OCI-LY3 (cell line): ENCODE measurements around the gene UNC93B1.
"Not testable (repeated sequence)": the region's sequence is repeated elsewhere in the genome, so short reads cannot be mapped to it uniquely, and the experiment has no call there.

ENCODE experiments used
- H2AFZ ChIP-seq: fragments of 200-600, 300-600 bp; shearing (Covaris generic); 2 replicates; pipeline ENCODE4 v1.6.0; 2014; ENCODE audit warnings: antibody characterized with exemption, low read depth, low read length
- H3K27ac ChIP-seq: fragments of 200-600, 300-600 bp; sonication (generic); 2 replicates; pipeline ENCODE4 v1.5.1; 2014; ENCODE audit warnings: mild to moderate bottlenecking, low read length, moderate library complexity, mixed read lengths
- H3K27me3 ChIP-seq: fragments of 200-600, 300-600 bp; sonication (generic); 2 replicates; pipeline ENCODE4 v1.6.1; 2014; ENCODE audit warnings: low read depth, low read length, mixed read lengths
- H3K36me3 ChIP-seq: fragments of 200-600, 300-600 bp; sonication (generic); replicated peaks from 2 replicates; pipeline ENCODE3; 2014; ENCODE audit warnings: low read depth, low read length, mixed read lengths
- H3K4me1 ChIP-seq: fragments of 300-600, 200-600 bp; sonication (generic); 2 replicates; pipeline ENCODE4 v1.6.1; 2014; ENCODE audit warnings: low read length, mixed read lengths
- H3K4me2 ChIP-seq: fragments of 200-600, 300-600 bp; sonication (generic); 2 replicates; pipeline ENCODE4 v1.6.1; 2014; ENCODE audit warnings: low read length, mixed read lengths
- H3K4me3 ChIP-seq: fragments of 300-600, 200-600 bp; sonication (generic); 2 replicates; pipeline ENCODE4 v1.5.1; 2014; ENCODE audit warnings: antibody characterized with exemption, mild to moderate bottlenecking, low read length, moderate library complexity
- H3K79me2 ChIP-seq: fragments of 300-600, 200-600 bp; shearing (Covaris generic); 2 replicates; pipeline ENCODE4 v1.6.1; 2014; ENCODE audit warnings: mild to moderate bottlenecking, low read length, mixed read lengths
- H3K9ac ChIP-seq: fragments of 300-600, 200-600 bp; shearing (Covaris generic); 2 replicates; pipeline ENCODE4 v1.6.0; 2014; ENCODE audit warnings: mild to moderate bottlenecking, low read length, moderate library complexity
- H3K9me3 ChIP-seq: fragments of 200-600, 300-600 bp; shearing (Covaris generic); 2 replicates; pipeline ENCODE4 v1.6.1; 2014; ENCODE audit warnings: low read length, mixed read lengths; ENCODE audit not compliant: insufficient read depth
- H4K20me1 ChIP-seq: fragments of 200-600, 300-600 bp; sonication (generic); 2 replicates; pipeline ENCODE4 v1.6.1; 2016; ENCODE audit warnings: low read length, mixed read lengths; ENCODE audit not compliant: insufficient read depth
- CTCF ChIP-seq: fragments of 200-600, 300-600 bp; sonication (generic); IDR thresholded peaks from 2 replicates; pipeline ENCODE4 v1.5.1; 2014; ENCODE audit warnings: antibody characterized with exemption, low read length, low read depth
- EZH2phosphoT487 ChIP-seq: fragments of 200-600 bp; shearing (Covaris generic); IDR thresholded peaks from 2 replicates; pipeline ENCODE4 v1.6.1; 2018; ENCODE audit warnings: antibody characterized with exemption, mixed run types, low read depth

Gene UNC93B1

DNA sequence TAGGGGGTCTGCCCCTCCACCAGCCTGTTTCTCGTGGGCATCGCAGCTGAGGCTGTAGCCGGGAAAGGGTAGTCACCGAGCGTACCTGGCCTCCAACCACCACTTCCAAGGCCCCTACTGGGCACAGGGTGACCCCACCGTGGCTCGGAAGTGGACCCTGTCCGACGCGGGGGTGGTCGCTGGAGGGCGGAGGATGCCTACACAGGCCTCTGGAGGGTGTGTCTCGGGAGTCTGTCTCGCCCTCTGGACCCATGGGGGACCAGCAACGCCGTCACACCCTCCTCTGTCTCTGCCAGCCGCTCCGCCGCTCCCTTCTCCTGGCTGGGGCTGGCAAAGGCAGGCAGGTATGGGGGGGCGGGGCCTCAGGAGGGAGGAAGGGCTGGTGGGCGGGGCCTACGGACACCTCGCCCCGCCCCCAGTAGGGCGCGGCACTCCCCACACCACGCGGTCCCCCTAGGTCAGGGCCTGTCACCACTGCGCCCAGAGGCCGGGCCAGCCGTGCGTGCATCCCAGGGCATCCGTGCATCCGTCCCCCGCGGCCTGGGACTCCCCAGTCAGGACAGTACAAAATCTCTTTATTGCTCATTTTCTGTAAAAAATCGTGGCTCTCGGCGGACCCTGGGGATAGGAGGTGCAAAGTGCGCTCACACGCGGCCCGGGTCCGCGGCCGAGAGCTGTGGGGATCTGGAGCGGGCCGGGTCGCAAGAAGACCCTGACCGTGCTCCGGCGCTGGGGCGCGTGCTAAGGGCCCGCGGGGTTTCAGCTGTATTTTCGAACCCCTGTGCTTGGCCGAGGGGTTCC lies 13.2 kb downstream of the UNC93B1 start:
- not testable (repeated sequence) for H3K4me3 ChIP-seq

DNA sequence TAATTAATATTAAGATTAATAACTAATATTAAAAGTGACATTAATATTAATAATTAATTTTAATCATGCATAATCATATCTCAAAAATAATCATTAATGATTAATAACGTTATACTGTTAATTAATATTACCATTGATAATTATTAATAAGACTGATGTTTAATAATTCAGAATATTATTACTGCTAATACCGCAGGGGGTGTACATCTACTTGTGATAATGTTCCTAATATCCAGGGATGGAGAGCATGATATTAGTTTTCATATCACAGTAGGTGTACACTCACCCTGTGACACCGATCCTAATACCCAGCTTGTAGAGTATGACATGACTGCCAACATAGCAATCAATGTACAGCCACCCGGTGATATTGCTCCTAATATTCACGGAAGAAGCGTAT lies 18.6 kb downstream of the UNC93B1 start:
- not testable (repeated sequence) for H3K4me3 ChIP-seq, H3K4me1 ChIP-seq, H2AFZ ChIP-seq, H3K4me2 ChIP-seq, H3K36me3 ChIP-seq, H3K9ac ChIP-seq, H3K27me3 ChIP-seq, H4K20me1 ChIP-seq, H3K9me3 ChIP-seq, H3K79me2 ChIP-seq, H3K27ac ChIP-seq

More for the DNA sequence above, 13.2 kb downstream of the UNC93B1 start:
- H3K79me2 ChIP-seq, H2AFZ ChIP-seq, H3K9ac ChIP-seq, H3K9me3 ChIP-seq, H3K4me2 ChIP-seq, H3K27me3 ChIP-seq, H3K36me3 ChIP-seq, H3K4me1 ChIP-seq, H3K27ac ChIP-seq: not testable (repeated sequence)
- H4K20me1 ChIP-seq: peaks cover 11% of the 10 kb centered on the region

DNA sequence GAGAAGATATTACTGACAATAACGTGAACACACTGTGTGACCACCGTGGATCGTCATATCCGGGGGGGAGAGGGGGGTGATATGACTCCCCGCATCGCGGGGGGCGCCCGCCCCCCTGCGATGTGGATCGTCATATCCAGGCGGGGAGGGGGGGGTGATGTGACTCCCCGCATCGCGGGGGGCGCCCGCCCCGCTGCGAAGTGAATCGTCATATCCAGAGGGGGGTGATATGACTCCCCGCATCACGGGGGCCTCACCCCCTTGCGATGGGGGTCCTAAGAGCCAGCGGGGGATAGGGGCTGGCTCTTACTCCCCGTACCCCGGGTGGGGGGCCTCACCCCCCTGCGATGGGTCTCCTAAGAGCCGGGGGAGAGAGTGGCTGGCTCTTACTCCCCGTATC lies 19.9 kb downstream of the UNC93B1 start:
- Histone ChIP-seq H4K20me1 (no peaks in the 10 kb centered on the region), H3K4me2 (no peak overlapping the region), H3K27me3 (no peaks in the 10 kb centered on the region), H3K27ac (no peak overlapping the region), H3K9me3 (no peaks in the 10 kb centered on the region), H3K36me3 (no peaks in the 10 kb centered on the region), H3K79me2 (no peaks in the 10 kb centered on the region), H2AFZ (no peak overlapping the region), H3K4me1 (peaks cover under 1% of the 10 kb centered on the region; the same call in 1 of the 2 replicates), H3K4me3 (no peak overlapping the region), H3K9ac (no peak overlapping the region)
- TF ChIP-seq EZH2phosphoT487: no peak
- TF ChIP-seq CTCF: no peak

- H3K36me3 ChIP-seq, H3K9me3 ChIP-seq, H3K9ac ChIP-seq, H2AFZ ChIP-seq, H3K4me2 ChIP-seq, H3K27me3 ChIP-seq, H3K4me1 ChIP-seq, H4K20me1 ChIP-seq, H3K79me2 ChIP-seq, H3K27ac ChIP-seq, H3K4me3 ChIP-seq: not testable (repeated sequence)
Observed at GRCh38 chr11:67982255-67982857, 21.5 kb downstream of the UNC93B1 start.

GRCh38 chr11:67981226-67981625 lies 22.7 kb downstream of the UNC93B1 start:
- not testable (repeated sequence) for H3K9me3 ChIP-seq, H4K20me1 ChIP-seq, H2AFZ ChIP-seq

DNA sequence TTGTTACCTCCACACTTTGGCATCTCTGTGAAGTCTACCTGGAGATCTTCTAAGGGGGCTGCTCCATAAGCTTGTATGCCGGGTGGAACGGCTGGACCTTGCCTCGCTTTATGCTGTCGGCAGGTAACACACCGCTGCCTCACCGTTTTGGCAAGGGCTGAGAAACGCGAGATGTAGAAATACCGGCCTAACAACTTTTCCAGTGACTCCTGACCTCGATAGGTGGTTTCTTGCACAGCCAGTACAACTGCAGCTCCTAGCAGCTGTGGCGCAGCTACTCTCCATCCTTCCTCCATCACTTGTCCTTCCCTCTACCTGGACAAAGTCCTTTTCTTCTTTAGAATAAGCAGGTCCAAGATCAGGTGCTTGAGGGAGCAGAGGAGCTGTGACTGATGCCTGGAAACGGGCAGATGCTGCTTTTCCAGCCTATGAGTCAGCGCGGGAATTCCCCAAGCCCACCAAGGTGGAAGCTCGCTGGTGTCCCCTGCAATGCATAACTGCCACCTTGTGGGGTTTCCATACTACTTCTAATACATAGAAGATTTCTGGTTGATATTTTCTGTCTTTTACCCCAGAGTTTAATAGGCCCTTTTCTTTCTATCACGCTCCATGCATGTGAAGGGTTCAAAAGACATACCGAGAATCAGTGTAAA lies 25.0 kb downstream of the UNC93B1 start:
- not testable (repeated sequence) for H3K4me2 ChIP-seq, H3K4me3 ChIP-seq

More at GRCh38 chr11:67981226-67981625, 22.7 kb downstream of the UNC93B1 start:
- not testable (repeated sequence) for H3K9ac ChIP-seq, H3K36me3 ChIP-seq, H3K4me2 ChIP-seq, H3K4me3 ChIP-seq, H3K4me1 ChIP-seq, H3K79me2 ChIP-seq, H3K27ac ChIP-seq, H3K27me3 ChIP-seq

DNA sequence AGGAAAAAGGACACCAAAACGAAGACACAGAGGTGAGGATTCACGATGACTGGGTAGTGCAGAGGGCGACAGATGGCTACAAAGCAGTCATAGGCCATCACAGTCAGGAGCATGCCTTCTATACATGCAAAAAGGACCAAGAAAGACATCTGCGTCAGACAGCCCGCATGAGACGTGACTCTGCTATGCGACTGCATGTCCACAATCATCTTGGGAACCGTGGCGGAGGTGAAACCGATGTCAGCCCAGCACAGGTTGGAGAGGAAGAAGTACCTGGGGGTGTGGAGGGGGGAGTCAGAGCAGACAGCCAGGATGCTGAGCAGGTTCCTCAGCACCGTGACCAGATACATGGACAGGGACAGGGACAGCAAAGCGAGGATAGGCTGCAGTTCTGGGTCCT lies 29.2 kb downstream of the UNC93B1 start:
- not testable (repeated sequence) for H4K20me1 ChIP-seq, H2AFZ ChIP-seq, H3K9ac ChIP-seq, H3K4me2 ChIP-seq, H3K27ac ChIP-seq, H3K36me3 ChIP-seq, H3K79me2 ChIP-seq, H3K27me3 ChIP-seq, H3K9me3 ChIP-seq, H3K4me3 ChIP-seq, H3K4me1 ChIP-seq

More for the DNA sequence above, 25.0 kb downstream of the UNC93B1 start:
- H3K36me3 ChIP-seq, H3K4me1 ChIP-seq, H3K27me3 ChIP-seq, H3K9me3 ChIP-seq, H3K79me2 ChIP-seq, H3K9ac ChIP-seq, H2AFZ ChIP-seq, H4K20me1 ChIP-seq, H3K27ac ChIP-seq: not testable (repeated sequence)

GRCh38 chr11:67965830-67966348 lies 38.0 kb downstream of the UNC93B1 start:
- not testable (repeated sequence) for H3K27ac ChIP-seq, H2AFZ ChIP-seq, H3K4me1 ChIP-seq, H4K20me1 ChIP-seq, H3K79me2 ChIP-seq, H3K4me2 ChIP-seq, H3K36me3 ChIP-seq, H3K9me3 ChIP-seq, H3K4me3 ChIP-seq, H3K27me3 ChIP-seq, H3K9ac ChIP-seq
